Testis (tissue), 3 donors: ENCODE results near the gene GP2. TPM values are rescaled to one million over a fixed set of nuclear protein-coding genes. Genes with fewer than 3 reads are reported as not detected.

Experiments used
- DNase-seq: peaks from one replicate; pipeline ENCODE4 v3.0.0-alpha.2; 2019
- H3K27ac ChIP-seq, 2 donors: fragments of 200-600 bp; sonication (generic); one replicate each; pipeline ENCODE4 v1.5.1; 2019
- H3K27me3 ChIP-seq: fragments of 200-600 bp; sonication (generic); one replicate; pipeline ENCODE4 v1.5.1; 2019
- H3K36me3 ChIP-seq: fragments of 200-600 bp; sonication (generic); one replicate; pipeline ENCODE4 v1.5.1; 2017; ENCODE audit warnings: low read depth; ENCODE audit errors: missing control alignments
- H3K4me1 ChIP-seq: fragments of 200-600 bp; sonication (generic); one replicate; pipeline ENCODE4 v1.5.1; 2019
- H3K4me3 ChIP-seq, 2 donors: fragments of 200-600 bp; sonication (generic); one replicate each; pipeline ENCODE4 v1.5.1; 2017 to 2019
- H3K9me3 ChIP-seq: fragments of 200-600 bp; sonication (generic); one replicate; pipeline ENCODE4 v1.5.1; 2017
- CTCF ChIP-seq, 3 experiments: fragments of 450-650 bp in 2 of 3; fragments of 200-600 bp in 1 of 3; sonication (generic) in 1 of 3; IDR thresholded peaks; one replicate each; pipeline ENCODE4 v1.5.1; 2016 to 2019; ENCODE audit warnings: antibody characterized with exemption in 3 of 3, mild to moderate bottlenecking in 2 of 3, moderate library complexity in 1 of 3
- POLR2A ChIP-seq: fragments of 450-650 bp; IDR thresholded peaks from one replicate; pipeline ENCODE4 v1.6.1; 2017; ENCODE audit warnings: antibody characterized with exemption, mild to moderate bottlenecking, moderate library complexity
- WGBS, 2 donors: methylation state at CpG; one replicate each; pipeline ENCODE4 v1.1.5; 2018; 5-methylcytosine and 5-hydroxymethylcytosine counted together
- intact Hi-C: fragments of 100-400 bp; cut with DNase I; formaldehyde crosslinking; loops from one replicate; pipeline ENCODE4 v1.15.1; 2023; ENCODE audit warnings: low total_unique reads
- polyA plus RNA-seq: library from polyadenylated mRNA; stranded (reverse); fragments of 350-450 nt; fragmentation: Illumina TruSeq; extraction: RNeasy Lipid Tissue Mini Kit (QIAGEN cat#74804); gene quantifications from one replicate; pipeline ENCODE4 v1.2.3, GENCODE V29; 2014; ENCODE audit warnings: low read depth, low replicate concordance; ENCODE audit not compliant: insufficient read depth
- total RNA-seq, 2 donors: library from RNA; depleted of rRNA; stranded (reverse); fragments of >200 nt; gene quantifications; one replicate each; pipeline ENCODE4 v1.2.3, GENCODE V29; 2016

Gene GP2
- total and polyA plus RNA-seq, 3 donors from 2014 or later = 0.31 to 0.56 (median 0.45) TPM

- intact Hi-C loops = no loop called here
- H3K27ac ChIP-seq = no peak overlapping the region
- no peak overlapping the region for H3K4me3 ChIP-seq
- WGBS, 2 donors = 87 to 90% methylated on average over 11 of the region's 11 CpGs
- H3K9me3 ChIP-seq = no peaks in the 10 kb centered on the region
- DNase-seq = no peak
- TF ChIP-seq CTCF (IDR thresholded peaks at IDR 0.05) = no peak
- no peak for TF ChIP-seq POLR2A
- H3K36me3 ChIP-seq = no peaks in the 10 kb centered on the region
- H3K27me3 ChIP-seq = no peaks in the 10 kb centered on the region
- no peaks in the 10 kb centered on the region for H3K4me1 ChIP-seq
Measured at GRCh38 chr16:20310421-20311395, 16.6 kb downstream of the GP2 start.

GRCh38 chr16:20309786-20310185 lies 17.5 kb downstream of the GP2 start:
- Histone ChIP-seq H3K27me3 (no peaks in the 10 kb centered on the region), H3K4me3 (no peak overlapping the region), H3K36me3 (no peaks in the 10 kb centered on the region), H3K9me3 (no peaks in the 10 kb centered on the region), H3K4me1 (no peaks in the 10 kb centered on the region), H3K27ac (no peak overlapping the region)
- 80 to 95% methylated on average over 5 to 6 of the region's 6 CpGs for WGBS, 2 donors
- DNase-seq = no peak
- intact Hi-C loops = no loop called here
- TF ChIP-seq CTCF (IDR thresholded peaks at IDR 0.05) (no peak), POLR2A (no peak)

- Histone ChIP-seq H3K9me3 (no peaks in the 10 kb centered on the region), H3K36me3 (no peaks in the 10 kb centered on the region), H3K27ac (no peak overlapping the region), H3K27me3 (no peaks in the 10 kb centered on the region), H3K4me1 (no peaks in the 10 kb centered on the region), H3K4me3 (no peak overlapping the region)
- WGBS, 2 donors = 77 to 80% methylated on average over 4 of the region's 4 CpGs
- TF ChIP-seq CTCF (IDR thresholded peaks at IDR 0.05) = no peak
- TF ChIP-seq POLR2A = no peak
- intact Hi-C loops = no loop called here
- no peak for DNase-seq
Measured at GRCh38 chr16:20308801-20309590, 18.3 kb downstream of the GP2 start.

- TF ChIP-seq POLR2A (no peak), CTCF (IDR thresholded peaks at IDR 0.05) (no peak)
- no peak for DNase-seq
- WGBS, 2 donors = 80 to 89% methylated on average over 4 of the region's 4 CpGs
- Histone ChIP-seq H3K9me3 (no peaks in the 10 kb centered on the region), H3K4me1 (no peaks in the 10 kb centered on the region), H3K27me3 (no peaks in the 10 kb centered on the region), H3K4me3 (no peak overlapping the region), H3K27ac (no peak overlapping the region), H3K36me3 (no peaks in the 10 kb centered on the region)
- intact Hi-C loops = no loop called here
Measured at GRCh38 chr16:20308266-20308665, 19.0 kb downstream of the GP2 start.
